NCI-H526 (cell line): ENCODE results near the gene HOXA4.

Experiments used
- DNase-seq, 2 experiments: peaks; one replicate each; lab custom pipeline; 2025; lab: John Stamatoyannopoulos, UW

HOXA4 gene

GRCh38 chr7:27169658-27170425 is 39.3 kb upstream of the HOXA4 start:
- peak; percentile 90 to 94 for DNase-seq

GRCh38 chr7:27168265-27168947 is 37.8 kb upstream of the HOXA4 start:
- DNase-seq: peak in 1 of 2 experiments; percentile 89

- peak in 1 of 2 experiments; percentile 57 for DNase-seq
Observed at GRCh38 chr7:27167916-27168264, 37.3 kb upstream of the HOXA4 start.

- peak in 1 of 2 experiments; percentile 66 for DNase-seq
Observed at GRCh38 chr7:27166531-27167505, 36.3 kb upstream of the HOXA4 start.

GRCh38 chr7:27165996-27166530 is 35.5 kb upstream of the HOXA4 start:
- peak in 1 of 2 experiments; percentile 87 for DNase-seq

GRCh38 chr7:27165089-27165995 is 34.8 kb upstream of the HOXA4 start, which contains the start of gene HOXA9:
Gene HOXA9, minus strand, starts transcription at chr7:27165537. Its CDS starts 80 bp downstream, at chr7:27165457.
- DNase-seq: peak in 1 of 2 experiments; percentile 93

- peak in 1 of 2 experiments; percentile 77 for DNase-seq
Observed at GRCh38 chr7:27164367-27165088, 34.0 kb upstream of the HOXA4 start.

- DNase-seq: no peak
Observed at GRCh38 chr7:27164045-27164366, 33.4 kb upstream of the HOXA4 start.

- DNase-seq: peak in 1 of 2 experiments; percentile 63
Observed at GRCh38 chr7:27163288-27164044, 32.9 kb upstream of the HOXA4 start.

GRCh38 chr7:27162561-27163287 is 32.2 kb upstream of the HOXA4 start:
- peak in 1 of 2 experiments; percentile 43 for DNase-seq

GRCh38 chr7:27161721-27162560 is 31.4 kb upstream of the HOXA4 start:
- DNase-seq: peak in 1 of 2 experiments; percentile 74

- peak in 1 of 2 experiments; percentile 85 for DNase-seq
Observed at GRCh38 chr7:27161214-27161720, 30.7 kb upstream of the HOXA4 start.

GRCh38 chr7:27160546-27161213 is 30.1 kb upstream of the HOXA4 start:
- peak in 1 of 2 experiments; percentile 94 for DNase-seq

- DNase-seq: peak in 1 of 2 experiments; percentile 72
Observed at GRCh38 chr7:27160145-27160545, 29.6 kb upstream of the HOXA4 start.

- DNase-seq: peak; percentile 88 to 89
Observed at GRCh38 chr7:27159266-27160144, 28.9 kb upstream of the HOXA4 start.
